Stomach (tissue), 9 donors: ENCODE results near the gene PROZ. TPM values are rescaled to one million over a fixed set of nuclear protein-coding genes. Genes with fewer than 3 reads are reported as not detected.

Experiments used
- DNase-seq, 2 donors: peaks; one replicate each; pipeline versions ENCODE4 v3.0.0 to v3.0.0-alpha.2; 2013 to 2019
- H3K27ac ChIP-seq, 5 donors: fragments of 200-600 bp in 4 of 5; sonication (generic) in 4 of 5; one replicate each; pipeline ENCODE4 v1.5.1; 2013 to 2019; ENCODE audit warnings: mild to moderate bottlenecking in 1 of 5, moderate library complexity in 1 of 5
- H3K27me3 ChIP-seq, 3 donors: fragments of 200-600 bp; sonication (generic); one replicate each; pipeline ENCODE4 v1.5.1; 2017 to 2019; ENCODE audit warnings: mixed run types in 1 of 3
- H3K36me3 ChIP-seq, 4 donors: fragments of 200-600 bp; sonication (generic); 1 replicate in 3 of 4; 2 replicates in 1 of 4; pipeline ENCODE4 v1.5.1; 2016 to 2019
- H3K4me1 ChIP-seq, 4 donors: fragments of 200-600 bp; sonication (generic); one replicate each; pipeline ENCODE4 v1.5.1; 2016 to 2019
- H3K4me3 ChIP-seq, 4 donors: fragments of 200-600 bp; sonication (generic) in 3 of 4; one replicate each; pipeline ENCODE4 v1.5.1; 2016 to 2019; ENCODE audit warnings: mild to moderate bottlenecking in 1 of 4
- H3K9me3 ChIP-seq, 4 donors: fragments of 200-600 bp; sonication (generic); one replicate each; pipeline ENCODE4 v1.5.1; 2016 to 2019
- EP300 ChIP-seq: sonication (generic); formaldehyde crosslinking; IDR thresholded peaks from one replicate; pipeline ENCODE4 v1.6.1; 2017; ENCODE audit warnings: antibody characterized with exemption
- POLR2A ChIP-seq, 4 donors: fragments of 450-650 bp; IDR thresholded peaks; one replicate each; pipeline ENCODE4 v1.6.1; 2016; ENCODE audit warnings: antibody characterized with exemption in 4 of 4, control low read depth in 2 of 4, mild to moderate bottlenecking in 1 of 4, moderate library complexity in 1 of 4
- POLR2AphosphoS5 ChIP-seq, 3 donors: sonication (generic); formaldehyde crosslinking; IDR thresholded peaks; one replicate each; pipeline ENCODE4 v1.6.1; 2016; ENCODE audit warnings: antibody characterized with exemption in 3 of 3
- WGBS, 5 donors: extraction: QIAGEN DNeasy Blood & Tissue Kit in 3 of 5; methylation state at CpG; one replicate each; pipeline versions ENCODE4 v1.1.5 to v1.1.7; 2013 to 2018; 5-methylcytosine and 5-hydroxymethylcytosine counted together
- intact Hi-C: fragments of 100-400 bp; cut with DNase I; formaldehyde crosslinking; loops from one replicate; pipeline ENCODE4 v1.15.1; 2023; ENCODE audit warnings: low total_unique reads
- polyA plus RNA-seq, 3 donors: library from polyadenylated mRNA; stranded (reverse); fragments of 200-250 nt; gene quantifications; one replicate each; pipeline ENCODE4 v1.2.3, GENCODE V29; 2013
- total RNA-seq, 5 donors: library from RNA; depleted of rRNA; stranded (reverse); fragments of >200 nt; gene quantifications; one replicate each; pipeline versions ENCODE4 v1.1.0 to v1.2.3, GENCODE V29; 2014 to 2016
- TF ChIP-seq, protein P1 (sequence below), 7 experiments: fragments of 450-650 bp in 4 of 7; fragments of 200-600 bp in 3 of 7; sonication (generic) in 3 of 7; IDR thresholded peaks; one replicate each; pipeline ENCODE4 v1.5.1; 2016 to 2019; ENCODE audit warnings: antibody characterized with exemption in 7 of 7, control low read depth in 2 of 7, mild to moderate bottlenecking in 1 of 7
- donor health status: healthy with polysubstance abuse.
- donor health status: Bipolar disorder and iron deficiency.
- donor health status: healthy.

The PROZ gene
- total and polyA plus RNA-seq, 8 donors = 0.08 to 1.9 TPM; not detected in 6

- peak; percentile 21 to 60 for DNase-seq
- WGBS, 5 donors = 34 to 53% (median 45%) methylated on average over 29 to 60 of the region's 60 CpGs
- Histone ChIP-seq H3K27me3 (peaks cover 0 to 21% (median 9%) of the 10 kb centered on the region in 3 donors), H3K9me3 (no peaks in the 10 kb centered on the region), H3K27ac (no peak overlapping the region), H3K36me3 (no peaks in the 10 kb centered on the region), H3K4me3 (peak overlapping the region; percentile 14 to 35 (median 31)), H3K4me1 (peaks cover 0 to 9% (median 7%) of the 10 kb centered on the region in 4 donors)
- intact Hi-C loops = no loop called here
- TF ChIP-seq POLR2AphosphoS5 (IDR thresholded peaks at IDR 0.05) = no peak
- TF ChIP-seq, protein P1, sequence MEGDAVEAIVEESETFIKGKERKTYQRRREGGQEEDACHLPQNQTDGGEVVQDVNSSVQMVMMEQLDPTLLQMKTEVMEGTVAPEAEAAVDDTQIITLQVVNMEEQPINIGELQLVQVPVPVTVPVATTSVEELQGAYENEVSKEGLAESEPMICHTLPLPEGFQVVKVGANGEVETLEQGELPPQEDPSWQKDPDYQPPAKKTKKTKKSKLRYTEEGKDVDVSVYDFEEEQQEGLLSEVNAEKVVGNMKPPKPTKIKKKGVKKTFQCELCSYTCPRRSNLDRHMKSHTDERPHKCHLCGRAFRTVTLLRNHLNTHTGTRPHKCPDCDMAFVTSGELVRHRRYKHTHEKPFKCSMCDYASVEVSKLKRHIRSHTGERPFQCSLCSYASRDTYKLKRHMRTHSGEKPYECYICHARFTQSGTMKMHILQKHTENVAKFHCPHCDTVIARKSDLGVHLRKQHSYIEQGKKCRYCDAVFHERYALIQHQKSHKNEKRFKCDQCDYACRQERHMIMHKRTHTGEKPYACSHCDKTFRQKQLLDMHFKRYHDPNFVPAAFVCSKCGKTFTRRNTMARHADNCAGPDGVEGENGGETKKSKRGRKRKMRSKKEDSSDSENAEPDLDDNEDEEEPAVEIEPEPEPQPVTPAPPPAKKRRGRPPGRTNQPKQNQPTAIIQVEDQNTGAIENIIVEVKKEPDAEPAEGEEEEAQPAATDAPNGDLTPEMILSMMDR (IDR thresholded peaks at IDR 0.05) = no peak
- TF ChIP-seq POLR2A (IDR thresholded peaks at IDR 0.05) = no peak
- TF ChIP-seq EP300 = no peak
Observed at GRCh38 chr13:113129921-113130750, 28.3 kb upstream of the PROZ start.

- intact Hi-C loops = no loop called here
- Histone ChIP-seq H3K4me3 (no peak overlapping the region), H3K9me3 (no peaks in the 10 kb centered on the region), H3K27me3 (peaks cover 0 to 5% (median 1%) of the 10 kb centered on the region in 3 donors), H3K27ac (no peak overlapping the region), H3K4me1 (peaks cover 0 to under 1% (median 0%) of the 10 kb centered on the region in 4 donors), H3K36me3 (no peaks in the 10 kb centered on the region)
- TF ChIP-seq, protein P1 (IDR thresholded peaks at IDR 0.05) = no peak
- TF ChIP-seq EP300 (no peak), POLR2AphosphoS5 (IDR thresholded peaks at IDR 0.05) (no peak), POLR2A (IDR thresholded peaks at IDR 0.05) (no peak)
- WGBS, 5 donors = 62 to 77% (median 69%) methylated on average over 2 of the region's 2 CpGs
- DNase-seq = peak in 1 of 2 donors; percentile 10
Observed at GRCh38 chr13:113135281-113135760, 23.1 kb upstream of the PROZ start.

DNA sequence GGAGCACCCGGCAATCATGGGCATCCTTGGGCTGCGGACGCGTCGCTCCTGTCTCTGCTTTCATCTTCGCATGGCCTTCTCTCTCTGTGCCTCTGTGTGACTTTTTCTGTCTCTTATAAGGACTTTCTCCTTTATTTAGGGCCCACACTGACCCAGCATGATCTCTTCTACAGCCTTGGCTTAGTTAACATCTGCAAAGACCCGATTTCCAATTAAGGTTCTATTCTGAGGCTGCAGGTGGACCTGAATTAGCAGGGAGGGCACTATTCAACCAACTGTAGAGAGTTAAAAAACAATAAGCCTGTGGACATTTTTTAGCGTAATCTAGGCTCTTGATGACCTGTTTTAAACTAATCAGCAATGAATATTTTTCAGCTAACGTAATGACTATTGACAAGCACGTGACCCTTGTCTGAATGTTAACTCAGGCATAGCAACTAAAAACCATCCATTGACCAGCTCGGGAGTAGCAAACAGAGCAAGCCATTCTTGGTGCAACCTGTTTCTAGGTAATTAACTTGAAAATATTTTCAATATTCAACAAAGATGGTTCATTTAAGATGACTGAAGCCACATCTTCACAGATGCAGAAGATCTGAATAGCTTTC is 20.7 kb upstream of the PROZ start:
- H3K27ac ChIP-seq = no peak overlapping the region
- H3K4me1 ChIP-seq = no peaks in the 10 kb centered on the region
- H3K36me3 ChIP-seq = peaks cover 0 to 7% (median 0%) of the 10 kb centered on the region in 4 donors
- H3K9me3 ChIP-seq = no peaks in the 10 kb centered on the region
- no peak overlapping the region for H3K4me3 ChIP-seq
- 68 to 75% (median 73%) methylated on average over 11 of the region's 11 CpGs for WGBS, 5 donors
- no peaks in the 10 kb centered on the region for H3K27me3 ChIP-seq
- no peak for DNase-seq
- intact Hi-C loops = no loop called here
- TF ChIP-seq POLR2A (IDR thresholded peaks at IDR 0.05) (no peak), POLR2AphosphoS5 (IDR thresholded peaks at IDR 0.05) (no peak), EP300 (no peak)
- TF ChIP-seq, protein P1 (IDR thresholded peaks at IDR 0.05) = no peak

GRCh38 chr13:113138792-113139551 is 19.5 kb upstream of the PROZ start:
- Histone ChIP-seq H3K27ac (no peak overlapping the region), H3K9me3 (no peaks in the 10 kb centered on the region), H3K4me3 (no peak overlapping the region), H3K27me3 (no peaks in the 10 kb centered on the region), H3K36me3 (peaks cover 0 to 8% (median 0%) of the 10 kb centered on the region in 4 donors), H3K4me1 (no peaks in the 10 kb centered on the region)
- intact Hi-C loops = no loop called here
- WGBS, 5 donors = 65 to 73% (median 72%) methylated on average over 16 of the region's 16 CpGs
- peak in 1 of 2 donors; percentile 22 for DNase-seq
- TF ChIP-seq, protein P1 (IDR thresholded peaks at IDR 0.05) = no peak
- TF ChIP-seq EP300 (no peak), POLR2A (IDR thresholded peaks at IDR 0.05) (no peak), POLR2AphosphoS5 (IDR thresholded peaks at IDR 0.05) (no peak)
